Activated naive CD8-positive, alpha-beta T cell treated with anti-CD3 and anti-CD28 coated beads, Interleukin-2, amount 10 ng/mL, durations not matched to agents 7 days and 5 days (primary cell): ENCODE results near the gene XCR1. TPM values are rescaled to one million over a fixed set of nuclear protein-coding genes. Genes with fewer than 3 reads are reported as not detected.
"Not testable (repeated sequence)": the region's sequence is repeated elsewhere in the genome, so short reads cannot be mapped to it uniquely, and the experiment has no call there.

Experiments
- ATAC-seq: fragments of 150-1000 bp; cut with Tn5 transposase; one replicate; pipeline ENCODE4 v1.10.0; 2021; ENCODE audit warnings: low read depth, moderate library complexity
- POLR2A ChIA-PET: fragments of 350-600 bp; sonication (Branson Sonifier 250); formaldehyde crosslinking; loops from one replicate; lab custom pipeline; 2021; ENCODE audit warnings: antibody characterized with exemption; lab: Charles Lee
- DNase-seq: peaks from one replicate; pipeline ENCODE4 v3.0.0; 2021
- H3K27ac Mint-ChIP-seq: one replicate; pipeline ENCODE4 v1.8.0; 2022; ENCODE audit warnings: mild to moderate bottlenecking, mixed read lengths
- H3K27me3 Mint-ChIP-seq: one replicate; pipeline ENCODE4 v1.8.0; 2022; ENCODE audit warnings: mild to moderate bottlenecking, moderate library complexity, mixed read lengths
- H3K36me3 Mint-ChIP-seq: one replicate; pipeline ENCODE4 v1.8.0; 2021; ENCODE audit warnings: mild to moderate bottlenecking, mixed read lengths
- H3K4me1 Mint-ChIP-seq: one replicate; pipeline ENCODE4 v1.8.0; 2021; ENCODE audit warnings: mixed read lengths
- H3K4me3 Mint-ChIP-seq: one replicate; pipeline ENCODE4 v1.8.0; 2022; ENCODE audit warnings: mild to moderate bottlenecking, moderate library complexity, mixed read lengths
- H3K9me3 Mint-ChIP-seq: one replicate; pipeline ENCODE4 v1.8.0; 2021; ENCODE audit warnings: mixed read lengths
- total RNA-seq, 2 experiments: library from RNA; stranded (reverse); gene quantifications; one replicate each; pipeline ENCODE4 v1.2.3, GENCODE V29; 2021

Gene XCR1
- total RNA-seq, 2 experiments from 2014 or later, result not detected

DNA sequence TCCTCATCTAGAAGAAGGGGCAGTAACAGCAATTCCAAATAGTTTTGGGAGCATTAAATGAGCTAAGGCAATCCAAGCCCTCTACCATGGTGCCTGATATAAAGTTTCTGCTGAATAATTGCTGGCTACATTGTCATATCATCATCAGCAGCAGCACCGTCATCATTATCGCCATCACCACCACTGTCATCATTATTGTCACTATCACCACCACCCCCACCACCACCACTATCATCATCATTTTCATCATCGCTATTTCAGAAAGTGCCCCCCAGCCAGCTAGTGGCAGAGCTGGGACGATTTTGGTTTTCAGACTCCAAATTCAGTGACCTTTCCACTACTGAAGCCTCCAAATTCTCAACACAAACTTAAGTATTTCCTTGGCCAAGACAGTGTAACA, 15.0 kb downstream of the XCR1 start:
- Mint-ChIP-seq H3K36me3 (peaks cover 1% of the 10 kb centered on the region), H3K4me1 (peaks cover 22% of the 10 kb centered on the region), H3K27me3 (no peaks in the 10 kb centered on the region), H3K9me3 (peaks cover 7% of the 10 kb centered on the region), H3K27ac (no peak overlapping the region), H3K4me3 (no peak overlapping the region)
- no peak for DNase-seq
- POLR2A ChIA-PET, result no interaction called here
- no peak for ATAC-seq

DNA sequence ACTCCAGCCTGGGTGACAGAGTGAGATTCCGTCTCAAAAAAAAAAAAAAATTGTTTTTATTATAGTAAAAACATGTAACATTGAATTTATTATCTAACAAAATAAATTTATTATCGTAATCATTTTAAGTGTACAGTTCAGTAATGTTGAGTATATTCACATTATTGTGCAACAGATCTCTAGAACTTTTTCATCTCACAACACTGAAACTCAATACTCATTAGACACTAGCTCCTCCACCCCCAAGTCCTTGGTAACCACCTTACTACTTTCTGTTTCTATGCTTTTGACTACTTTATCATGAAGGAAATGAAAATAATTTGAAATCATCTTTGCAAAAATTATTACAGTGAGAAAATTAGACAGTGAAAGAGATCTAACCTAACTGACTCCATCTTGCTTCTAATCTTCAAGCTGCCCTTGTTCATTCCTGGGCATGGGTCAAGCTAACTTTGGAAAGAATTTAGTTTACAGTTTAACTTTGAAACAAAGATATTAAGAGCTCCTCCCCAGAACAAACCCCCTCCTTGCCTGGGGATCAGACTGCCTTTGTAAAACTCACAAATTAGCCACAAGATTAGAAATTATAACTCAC, 16.7 kb downstream of the XCR1 start:
- DNase-seq (no peak), ATAC-seq (no peak)
- Mint-ChIP-seq H3K9me3 (peaks cover 9% of the 10 kb centered on the region), H3K4me3 (no peak overlapping the region), H3K27me3 (no peaks in the 10 kb centered on the region), H3K36me3 (peaks cover 1% of the 10 kb centered on the region), H3K4me1 (peaks cover 21% of the 10 kb centered on the region), H3K27ac (no peak overlapping the region)
- POLR2A ChIA-PET, result interaction anchor here (0.9 to 1.3 kb wide), 3 partner anchors 15 to 22 kb away, joined by 3 to 4 read pairs (median 4); partner anchors contain the start of gene FYCO1

DNA sequence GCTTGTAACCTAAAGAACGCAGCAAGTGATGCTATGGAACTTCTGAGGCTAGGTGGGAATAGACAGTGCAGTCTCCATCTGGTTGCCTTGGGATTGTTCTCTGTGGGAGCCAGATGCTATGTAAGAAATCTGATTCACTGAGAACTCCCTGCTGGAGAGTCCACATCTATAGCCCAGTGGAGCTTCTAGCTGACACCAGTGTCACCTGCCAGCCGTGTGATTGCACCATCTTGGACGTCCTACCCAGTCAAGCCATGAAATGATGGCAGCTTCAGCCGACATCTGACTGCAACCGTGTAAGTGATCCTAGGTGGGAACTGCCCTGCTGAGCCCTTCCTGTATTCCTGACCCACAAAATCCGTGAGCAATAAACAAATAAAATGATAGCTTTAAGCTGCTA, 19.2 kb downstream of the XCR1 start:
- ATAC-seq, result no peak
- Mint-ChIP-seq H3K27ac (no peak overlapping the region), H3K4me3 (no peak overlapping the region), H3K36me3 (peaks cover 3% of the 10 kb centered on the region), H3K4me1 (peaks cover 12% of the 10 kb centered on the region), H3K27me3 (no peaks in the 10 kb centered on the region), H3K9me3 (peaks cover 9% of the 10 kb centered on the region)
- DNase-seq, result no peak
- POLR2A ChIA-PET, result no interaction called here

- Mint-ChIP-seq H3K27me3 (no peaks in the 10 kb centered on the region), H3K27ac (no peak overlapping the region), H3K9me3 (peaks cover 6% of the 10 kb centered on the region), H3K4me1 (peaks cover 7% of the 10 kb centered on the region), H3K36me3 (peaks cover 3% of the 10 kb centered on the region), H3K4me3 (no peak overlapping the region)
- POLR2A ChIA-PET, result interaction anchor here (0.8 kb wide), 1 partner anchor 417 kb away, joined by 3 read pairs; no protein-coding TSS in a partner anchor
- no peak for DNase-seq
- ATAC-seq, result no peak
Observed at GRCh38 chr3:46007280-46007679, 20.0 kb downstream of the XCR1 start.

GRCh38 chr3:46006238-46007032, 20.8 kb downstream of the XCR1 start:
- POLR2A ChIA-PET, result interaction anchor here (0.8 kb wide), 1 partner anchor 418 kb away, joined by 3 read pairs; no protein-coding TSS in a partner anchor
- Mint-ChIP-seq H3K36me3 (peaks cover 5% of the 10 kb centered on the region), H3K9me3 (peaks cover 6% of the 10 kb centered on the region), H3K27ac (no peak overlapping the region), H3K4me1 (peaks cover 4% of the 10 kb centered on the region), H3K27me3 (no peaks in the 10 kb centered on the region), H3K4me3 (no peak overlapping the region)
- no peak for ATAC-seq
- DNase-seq, result no peak

GRCh38 chr3:46003706-46004105, 23.6 kb downstream of the XCR1 start:
- H3K27me3 Mint-ChIP-seq, H3K27ac Mint-ChIP-seq, POLR2A ChIA-PET, H3K4me3 Mint-ChIP-seq, H3K9me3 Mint-ChIP-seq, DNase-seq, H3K4me1 Mint-ChIP-seq, ATAC-seq: not testable (repeated sequence)
- H3K36me3 Mint-ChIP-seq, result peaks cover 11% of the 10 kb centered on the region

GRCh38 chr3:46001178-46001577, 26.1 kb downstream of the XCR1 start:
- Mint-ChIP-seq H3K4me3 (no peak overlapping the region), H3K9me3 (peaks cover 4% of the 10 kb centered on the region), H3K27me3 (peaks cover 17% of the 10 kb centered on the region), H3K36me3 (peaks cover 18% of the 10 kb centered on the region), H3K4me1 (peaks cover 9% of the 10 kb centered on the region), H3K27ac (no peak overlapping the region)
- DNase-seq (no peak), ATAC-seq (no peak)
- POLR2A ChIA-PET, result no interaction called here

GRCh38 chr3:45997942-45998341, 29.3 kb downstream of the XCR1 start:
- no peak overlapping the region for H3K27ac Mint-ChIP-seq
- H3K27me3 Mint-ChIP-seq, result peaks cover 17% of the 10 kb centered on the region
- ATAC-seq (no peak), DNase-seq (no peak)
- POLR2A ChIA-PET, result no interaction called here
- H3K4me3 Mint-ChIP-seq, result no peak overlapping the region
- H3K9me3 Mint-ChIP-seq, result peaks cover 1% of the 10 kb centered on the region
- peaks cover 18% of the 10 kb centered on the region for H3K36me3 Mint-ChIP-seq
- peaks cover 25% of the 10 kb centered on the region for H3K4me1 Mint-ChIP-seq

DNA sequence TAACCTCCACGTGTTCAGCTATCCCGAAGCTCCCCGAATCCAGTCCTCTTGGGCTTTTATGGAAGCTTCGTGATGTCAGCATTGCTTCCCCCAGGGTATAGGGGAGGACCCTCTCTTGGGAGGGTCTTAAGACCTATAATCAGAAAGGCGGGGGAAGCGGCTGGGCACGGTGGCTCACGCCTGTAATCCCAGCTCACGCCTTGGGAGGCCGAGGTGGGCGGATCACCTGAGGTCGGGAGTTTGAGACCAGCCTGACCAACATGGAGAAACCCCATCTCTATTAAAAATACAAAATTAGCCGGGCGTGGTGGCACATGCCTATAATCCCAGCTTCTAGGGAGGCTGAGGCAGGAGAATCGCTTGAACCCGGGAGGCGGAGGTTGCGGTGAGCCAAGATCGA, 29.8 kb downstream of the XCR1 start:
- POLR2A ChIA-PET, result interaction anchor here (6.5 kb wide), 1 partner anchor 19 kb away, joined by 85 read pairs; no protein-coding TSS in a partner anchor
- not testable (repeated sequence) for H3K4me3 Mint-ChIP-seq, H3K9me3 Mint-ChIP-seq, DNase-seq, H3K27ac Mint-ChIP-seq, ATAC-seq
- Mint-ChIP-seq H3K36me3 (peaks cover 21% of the 10 kb centered on the region), H3K4me1 (peaks cover 30% of the 10 kb centered on the region), H3K27me3 (peaks cover 17% of the 10 kb centered on the region)

DNA sequence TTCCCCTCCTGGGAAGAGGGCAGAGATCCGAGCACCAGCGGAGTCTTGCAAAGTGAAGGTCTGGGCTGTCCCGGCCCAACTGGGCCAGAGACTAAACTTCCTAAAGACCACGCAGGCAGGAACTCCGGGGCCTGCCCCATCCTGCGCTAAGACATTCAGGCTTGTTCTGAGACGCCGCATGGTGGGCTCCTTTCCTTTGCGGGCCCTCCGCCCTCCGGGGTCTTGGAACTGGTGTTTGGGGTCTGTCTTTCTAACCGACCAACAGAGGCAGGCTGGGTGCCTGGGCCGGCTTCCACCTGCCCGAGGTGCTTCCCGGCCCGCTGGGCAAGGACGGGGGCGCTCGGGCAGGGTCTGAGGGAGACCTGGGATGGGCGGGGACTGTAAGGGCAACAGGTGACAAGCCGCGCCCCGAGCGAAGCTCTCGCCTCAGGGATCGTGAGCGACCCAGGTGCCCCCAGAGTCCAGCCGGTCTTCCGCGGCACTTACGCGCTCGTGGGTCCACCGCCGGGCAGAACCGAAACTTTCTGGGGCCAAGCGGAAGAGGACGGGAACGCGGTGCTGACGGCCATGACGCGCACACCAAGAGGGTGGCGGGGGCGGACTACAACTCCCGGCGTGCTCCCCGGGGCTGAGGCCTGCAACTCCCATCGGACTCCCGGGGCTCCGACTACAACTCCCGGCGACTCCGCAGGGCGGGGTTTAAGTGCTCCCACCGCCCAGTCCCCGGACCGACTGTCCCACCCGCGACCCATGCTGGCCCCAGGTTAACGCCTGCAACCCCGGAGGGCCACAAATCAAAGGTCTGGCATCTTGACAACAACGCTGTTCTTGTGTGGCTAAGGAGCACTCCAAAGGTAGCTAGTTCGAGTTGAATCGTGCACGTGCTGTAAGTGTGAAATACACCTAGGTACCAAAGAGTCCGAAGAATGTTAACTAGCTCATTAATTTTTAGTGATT, 31.8 kb downstream of the XCR1 start, which contains the start of gene FYCO1:
Gene FYCO1 (minus strand): TSS at position 589 of the 957 bp plus-strand sequence. CDS start 10,914 bp downstream, outside the sequence.
- peak; percentile 83 for ATAC-seq
- peak; percentile 89 for DNase-seq
- peak within 1 kb of the TSS; percentile 90 for H3K27ac Mint-ChIP-seq
- POLR2A ChIA-PET, result interaction anchor here (0.6 to 6.5 kb wide), 10 partner anchors 15 to 70 kb away, joined by 3 to 85 read pairs (median 10); partner anchors contain the start of gene CXCR6
- peaks cover 43% of the 10 kb centered on the region for H3K4me1 Mint-ChIP-seq
- peaks cover 16% of the 10 kb centered on the region for H3K27me3 Mint-ChIP-seq
- no peaks in the 10 kb centered on the region for H3K9me3 Mint-ChIP-seq
- peak within 1 kb of the TSS; percentile 93 for H3K4me3 Mint-ChIP-seq
- peaks cover 28% of the 10 kb centered on the region for H3K36me3 Mint-ChIP-seq

GRCh38 chr3:45994419-45995235, 32.7 kb downstream of the XCR1 start:
- POLR2A ChIA-PET, result interaction anchor here (0.6 to 6.5 kb wide), 11 partner anchors 16 to 110 kb away, joined by 3 to 85 read pairs (median 9); partner anchors contain the start of gene CXCR6
- H3K4me1 Mint-ChIP-seq, result peaks cover 51% of the 10 kb centered on the region

More at GRCh38 chr3:45994419-45995235, 32.7 kb downstream of the XCR1 start:
- H3K9me3 Mint-ChIP-seq, result no peaks in the 10 kb centered on the region
- DNase-seq (peak; percentile 67), ATAC-seq (peak; percentile 53)
- H3K27ac Mint-ChIP-seq, result peak overlapping the region; percentile 90
- peak overlapping the region; percentile 93 for H3K4me3 Mint-ChIP-seq
- peaks cover 29% of the 10 kb centered on the region for H3K36me3 Mint-ChIP-seq
- H3K27me3 Mint-ChIP-seq, result peaks cover 15% of the 10 kb centered on the region
